Islet of Langerhans (tissue), 1 donor: ENCODE results near the gene AJUBA.

ENCODE experiments used
- FAIRE-seq: peaks from one replicate; lab custom pipeline; 2011; peaks lifted over from hg19 to GRCh38; lab: Jason Lieb, UNC

Gene AJUBA

DNA sequence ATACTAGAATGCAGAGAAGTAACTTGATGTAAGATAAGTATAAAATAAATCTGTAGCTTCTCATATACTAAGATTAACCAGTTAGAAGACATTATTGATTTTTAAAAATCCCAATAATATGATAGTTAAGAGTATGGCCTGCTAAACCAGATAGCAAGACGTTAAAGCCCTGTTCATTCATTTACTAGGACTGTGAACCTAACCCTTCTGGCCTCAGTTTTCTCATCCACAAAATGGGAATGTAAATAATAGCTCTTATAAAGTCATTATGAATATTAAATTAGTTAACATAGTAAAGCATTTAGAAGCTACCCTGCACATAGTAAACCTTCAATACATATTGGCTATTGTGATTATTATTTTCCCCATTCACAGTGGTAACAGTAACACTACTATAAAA, 47.2 kb downstream of the AJUBA start:
- FAIRE-seq = no peak

DNA sequence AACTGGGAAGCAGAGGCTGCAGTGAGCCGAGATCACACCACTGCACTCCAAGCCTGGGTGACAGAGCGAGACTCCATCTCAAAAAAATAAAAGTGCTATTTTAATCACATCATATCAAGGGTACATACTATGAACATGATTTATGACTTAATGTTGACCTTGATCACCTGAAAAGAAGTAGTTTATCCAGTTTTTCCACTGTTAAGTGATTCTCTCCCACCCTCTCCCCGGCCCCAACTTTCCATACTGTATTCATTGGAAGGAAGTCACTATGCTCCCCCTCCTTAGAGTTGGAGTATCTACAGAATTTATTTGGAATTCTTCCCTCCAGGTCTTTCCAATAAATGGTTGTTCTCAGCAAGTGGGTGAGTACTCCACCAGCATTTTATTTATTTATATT, 50.2 kb downstream of the AJUBA start:
- FAIRE-seq = no peak

DNA sequence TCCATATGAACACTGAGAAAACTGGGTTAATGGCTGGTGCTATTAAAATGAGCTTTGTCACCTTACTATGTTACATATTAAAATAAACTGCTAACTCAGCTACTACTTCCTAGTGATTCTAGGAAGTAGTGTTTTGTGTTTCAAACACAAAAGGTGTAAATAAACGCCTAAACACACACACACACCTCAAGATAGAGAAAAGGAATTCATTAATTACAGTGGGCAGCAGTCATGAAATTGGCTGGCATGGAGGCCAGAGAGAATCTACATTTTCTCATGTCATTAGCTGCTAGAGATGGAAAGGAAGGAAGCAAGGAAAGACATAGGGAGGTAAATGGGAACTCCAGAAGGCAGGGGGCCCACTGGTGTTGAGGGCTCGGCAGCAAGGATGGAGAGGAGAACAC, 52.4 kb downstream of the AJUBA start:
- no peak for FAIRE-seq

GRCh38 chr14:22929104-22929960, 53.0 kb downstream of the AJUBA start, which contains the start of gene PRMT5:
TSS of gene PRMT5 (minus strand) at chr14:22929376. CDS start at chr14:22929361, 15 bp downstream.
- peak; percentile 92 for FAIRE-seq

DNA sequence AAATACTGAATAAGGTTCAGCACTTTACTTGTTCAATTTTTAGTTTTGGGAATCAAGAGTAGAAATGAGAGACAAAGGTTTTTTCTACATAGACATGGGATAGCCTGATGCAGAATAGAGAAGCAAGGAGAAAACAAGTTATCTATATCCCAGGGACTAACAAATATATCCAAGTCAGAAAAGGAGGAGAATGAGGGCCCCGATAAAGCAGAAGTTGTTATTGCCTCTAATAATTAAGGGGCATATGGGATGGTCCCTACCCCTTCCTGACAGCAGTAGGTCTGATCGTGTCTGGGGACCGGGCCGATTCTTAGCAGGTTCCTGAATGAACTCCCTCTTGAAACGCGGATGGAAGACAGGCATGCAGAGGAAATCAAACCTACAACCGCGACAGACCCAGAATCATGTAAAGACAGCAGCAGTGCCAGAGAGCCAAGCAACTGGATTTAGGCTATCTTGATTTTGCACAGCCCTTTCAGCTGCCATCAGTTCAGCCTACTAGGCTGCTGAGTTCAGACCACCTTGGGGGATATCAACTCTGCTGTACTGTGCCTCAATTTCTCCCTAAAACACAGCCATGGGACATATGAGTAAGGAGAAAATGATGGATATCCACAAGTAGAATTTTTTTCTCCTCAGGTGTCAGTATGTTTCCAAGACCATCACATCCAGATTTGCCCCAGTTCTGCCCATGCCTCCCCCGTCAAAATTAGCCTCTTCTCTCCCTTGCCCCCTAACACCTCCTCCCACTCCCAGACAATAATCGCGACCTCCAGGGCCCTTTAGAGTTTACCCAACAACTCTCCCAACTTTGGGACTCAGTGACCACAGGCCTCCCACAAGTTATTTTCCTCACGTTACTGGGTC, 53.9 kb downstream of the AJUBA start:
- no peak for FAIRE-seq

DNA sequence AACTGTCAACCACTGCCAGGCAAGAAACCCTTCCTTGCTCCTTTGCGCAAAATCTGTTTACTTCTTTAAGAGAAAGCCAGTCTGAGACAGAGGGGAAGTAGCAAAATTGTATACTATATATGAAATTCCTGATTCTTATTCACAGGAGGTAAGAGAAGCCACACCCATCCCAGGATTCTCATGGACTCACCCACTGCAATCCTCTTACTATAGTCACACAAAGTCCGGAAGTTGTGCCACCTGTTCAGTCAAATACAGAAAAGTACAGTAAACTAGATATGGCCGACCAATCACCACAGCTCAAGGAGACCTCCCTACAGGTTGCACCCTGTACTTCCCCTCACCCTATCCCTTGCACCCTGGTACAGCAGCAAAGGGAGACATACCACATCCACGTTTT, 56.0 kb downstream of the AJUBA start:
- no peak for FAIRE-seq

DNA sequence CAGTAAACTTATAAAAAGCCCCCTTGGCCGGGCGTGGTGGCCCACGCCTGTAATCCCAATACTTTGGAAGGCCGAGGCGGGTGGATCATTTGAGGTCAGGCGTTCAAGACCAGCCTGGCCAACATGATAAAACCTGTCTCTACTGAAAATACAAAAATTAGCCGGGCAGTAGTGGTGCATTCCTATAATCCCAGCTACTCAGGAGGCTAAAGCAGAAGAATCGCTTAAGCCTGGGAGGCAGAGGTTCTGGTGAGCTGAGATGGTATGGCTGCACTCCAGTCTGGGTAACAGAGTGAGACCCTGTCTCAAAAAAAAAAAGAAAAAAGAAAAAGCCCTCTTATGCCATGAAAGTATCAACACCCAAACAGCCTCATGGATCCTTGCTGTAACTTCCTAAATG, 56.8 kb downstream of the AJUBA start:
- FAIRE-seq = no peak

DNA sequence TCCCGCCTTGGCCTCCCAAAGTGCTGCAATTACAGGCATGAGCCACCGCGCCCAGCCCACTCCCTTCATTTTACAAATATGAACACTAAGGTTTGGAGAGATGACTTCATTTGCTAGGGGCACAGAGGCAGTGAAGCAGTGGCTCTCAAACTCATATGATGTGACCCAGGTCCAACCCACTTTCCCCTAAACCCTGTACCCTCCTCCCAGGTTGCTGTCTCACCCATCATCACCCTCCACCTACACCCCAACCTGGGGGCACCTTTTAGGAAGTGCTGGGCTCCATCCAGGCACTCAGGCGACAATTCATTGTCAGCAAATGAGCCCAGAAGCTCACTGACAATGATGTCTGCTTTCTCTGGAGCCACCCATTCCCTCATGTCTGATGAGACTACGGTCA, 58.6 kb downstream of the AJUBA start:
- FAIRE-seq = no peak

DNA sequence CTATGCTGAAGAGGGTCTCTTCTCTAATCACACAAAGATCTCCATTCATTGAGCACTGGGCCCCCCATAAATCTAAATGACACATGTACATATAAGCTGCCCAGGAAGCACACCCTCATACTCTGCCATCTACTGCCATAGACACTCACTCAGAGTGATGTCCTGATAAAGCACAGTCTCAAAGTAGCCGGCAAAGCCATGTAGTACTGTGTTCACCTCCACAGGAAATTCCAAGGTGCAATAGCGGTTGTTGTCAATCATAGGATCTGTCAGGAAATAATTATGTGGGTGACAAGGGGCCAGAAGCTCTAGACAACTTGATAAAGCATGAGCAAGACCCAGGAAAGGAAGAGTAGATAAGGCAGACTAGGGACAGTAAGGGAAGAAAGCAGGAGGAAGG, 60.1 kb downstream of the AJUBA start:
- FAIRE-seq = no peak
